WTC11 (cell line): ENCODE results near the gene ENAH. TPM values are rescaled to one million over a fixed set of nuclear protein-coding genes. Genes with fewer than 3 reads are reported as not detected.
A peak's percentile ranks its signal among the peaks of the same experiment; 100 is the strongest.

Experiments
- ATAC-seq: fragments of 200-7000 bp; cut with Tn5 transposase; 2 replicates; pipeline ENCODE4 v1.10.0; 2021; ENCODE audit warnings: mild to moderate bottlenecking, moderate library complexity
- CTCF ChIA-PET: fragments of 300-600 bp; sonication (Branson Sonifier 250); formaldehyde crosslinking; loops from one replicate; lab custom pipeline; 2021; ENCODE audit warnings: antibody characterized with exemption; lab: Charles Lee
- POLR2A ChIA-PET: fragments of 350-600 bp; sonication (Branson Sonifier 250); formaldehyde crosslinking; loops from one replicate; lab custom pipeline; 2021; ENCODE audit warnings: antibody characterized with exemption; lab: Charles Lee
- DNase-seq: peaks from one replicate; pipeline ENCODE4 v3.0.0; 2021; ENCODE audit warnings: low spot score
- H3K27ac Mint-ChIP-seq: 2 replicates; pipeline ENCODE4 v1.8.0; 2021; ENCODE audit warnings: mixed read lengths
- H3K27me3 Mint-ChIP-seq: 2 replicates; pipeline ENCODE4 v1.8.0; 2021; ENCODE audit warnings: low read depth, mild to moderate bottlenecking, moderate library complexity, mixed read lengths
- H3K36me3 Mint-ChIP-seq: 2 replicates; pipeline ENCODE4 v1.8.0; 2021; ENCODE audit warnings: mixed read lengths
- H3K4me1 Mint-ChIP-seq: 2 replicates; pipeline ENCODE4 v1.8.0; 2022; ENCODE audit warnings: mixed read lengths
- H3K4me3 Mint-ChIP-seq: 2 replicates; pipeline ENCODE4 v1.8.0; 2021; ENCODE audit warnings: mild to moderate bottlenecking, moderate library complexity, mixed read lengths
- H3K9me3 Mint-ChIP-seq: 2 replicates; pipeline ENCODE4 v1.8.0; 2021; ENCODE audit warnings: mixed read lengths
- AFF4 ChIP-seq: sonication (generic); formaldehyde crosslinking; IDR thresholded peaks from 2 replicates; pipeline ENCODE4 v1.8.1; 2023; ENCODE audit warnings: mild to moderate bottlenecking, missing genetic modification reagents, borderline replicate concordance
- ATF1 ChIP-seq: sonication (generic); formaldehyde crosslinking; IDR thresholded peaks from 2 replicates; pipeline ENCODE4 v1.8.1; 2023; ENCODE audit warnings: mild to moderate bottlenecking, moderate library complexity, missing genetic modification reagents
- ATF6 ChIP-seq: sonication (generic); formaldehyde crosslinking; IDR thresholded peaks from 2 replicates; pipeline ENCODE4 v1.8.1; 2023; ENCODE audit warnings: mild to moderate bottlenecking, missing genetic modification reagents
- E2F1 ChIP-seq: sonication (generic); formaldehyde crosslinking; IDR thresholded peaks from 2 replicates; pipeline ENCODE4 v1.8.0; 2022; ENCODE audit warnings: mild to moderate bottlenecking, missing genetic modification reagents
- ERG ChIP-seq: fragments of 250-450 bp; sonication (Bioruptor Pico); IDR thresholded peaks from 2 replicates; pipeline ENCODE4 v1.8.0; 2021; ENCODE audit warnings: mild to moderate bottlenecking
- FOXK1 ChIP-seq: sonication (generic); formaldehyde crosslinking; IDR thresholded peaks from 2 replicates; pipeline ENCODE4 v1.8.0; 2022; ENCODE audit warnings: mild to moderate bottlenecking, moderate library complexity, missing genetic modification reagents
- HMGA2 ChIP-seq: fragments of 250-450 bp; sonication (Bioruptor Pico); IDR thresholded peaks from 2 replicates; pipeline ENCODE4 v1.4.0; 2021; ENCODE audit warnings: mild to moderate bottlenecking, moderate library complexity
- IRF1 ChIP-seq: sonication (generic); formaldehyde crosslinking; IDR thresholded peaks from 2 replicates; pipeline ENCODE4 v1.8.0; 2023; ENCODE audit warnings: missing genetic modification reagents
- JUN ChIP-seq: sonication (generic); formaldehyde crosslinking; IDR thresholded peaks from 2 replicates; pipeline ENCODE4 v1.8.0; 2023; ENCODE audit warnings: mild to moderate bottlenecking, missing genetic modification reagents
- NFYB ChIP-seq: sonication (generic); formaldehyde crosslinking; conservative IDR thresholded peaks from 2 replicates; pipeline ENCODE4 v1.8.0; 2022; ENCODE audit warnings: low read depth, missing genetic modification reagents
- NR2C2 ChIP-seq: sonication (generic); formaldehyde crosslinking; IDR thresholded peaks from 2 replicates; pipeline ENCODE4 v1.8.0; 2022; ENCODE audit warnings: mild to moderate bottlenecking, missing genetic modification reagents
- NR3C1 ChIP-seq: sonication (generic); formaldehyde crosslinking; conservative IDR thresholded peaks from 2 replicates; pipeline ENCODE4 v1.8.1; 2023; ENCODE audit warnings: low read depth, mild to moderate bottlenecking, missing genetic modification reagents
- PRRX2 ChIP-seq: fragments of 250-450 bp; sonication (Bioruptor Pico); IDR thresholded peaks from 2 replicates; pipeline ENCODE4 v1.8.0; 2021; ENCODE audit warnings: mild to moderate bottlenecking
- RORB ChIP-seq: fragments of 250-450 bp; sonication (Bioruptor Pico); IDR thresholded peaks from 2 replicates; pipeline ENCODE4 v1.9.0; 2021; ENCODE audit warnings: mild to moderate bottlenecking
- SOX15 ChIP-seq: fragments of 250-450 bp; sonication (Bioruptor Pico); IDR thresholded peaks from 2 replicates; pipeline ENCODE4 v1.9.0; 2021; ENCODE audit warnings: mild to moderate bottlenecking
- STAT6 ChIP-seq: sonication (generic); formaldehyde crosslinking; conservative IDR thresholded peaks from 2 replicates; pipeline ENCODE4 v1.8.1; 2023; ENCODE audit warnings: mild to moderate bottlenecking, low read depth, missing genetic modification reagents, moderate library complexity
- USF2 ChIP-seq: sonication (generic); formaldehyde crosslinking; IDR thresholded peaks from 2 replicates; pipeline ENCODE4 v1.8.1; 2023; ENCODE audit warnings: mild to moderate bottlenecking, missing genetic modification reagents, moderate library complexity
- ZBTB21 ChIP-seq: sonication (generic); formaldehyde crosslinking; IDR thresholded peaks from 2 replicates; pipeline ENCODE4 v1.8.1; 2023; ENCODE audit warnings: mild to moderate bottlenecking, missing genetic modification reagents, borderline replicate concordance
- ZMAT4 ChIP-seq: fragments of 250-450 bp; sonication (Bioruptor Pico); IDR thresholded peaks from 2 replicates; pipeline ENCODE4 v1.9.0; 2021; ENCODE audit warnings: mild to moderate bottlenecking
- ZNF138 ChIP-seq: sonication (generic); formaldehyde crosslinking; conservative IDR thresholded peaks from 2 replicates; pipeline ENCODE4 v1.8.1; 2022; ENCODE audit warnings: mild to moderate bottlenecking, moderate library complexity, missing genetic modification reagents
- total RNA-seq: library from RNA; stranded (reverse); gene quantifications from 3 replicates; pipeline ENCODE4 v1.2.3, GENCODE V29; 2021

Gene ENAH
- total RNA-seq, 1 experiment from 2014 or later = 227 TPM

GRCh38 chr1:225578251-225578977 lies 74.5 kb downstream of the ENAH start:
- no peak for TF ChIP-seq FOXK1 (CRISPR knock-in tag)
- no peak for TF ChIP-seq NR3C1 (CRISPR knock-in tag)
- TF ChIP-seq JUN (CRISPR knock-in tag) = no peak
- TF ChIP-seq SOX15 (CRISPR knock-in tag) = no peak
- TF ChIP-seq ATF1 = no peak
- no peak for TF ChIP-seq AFF4
- no peak for TF ChIP-seq ZNF138
- TF ChIP-seq HMGA2 = no peak
- TF ChIP-seq IRF1 (CRISPR knock-in tag) = no peak
- no peak for TF ChIP-seq NR2C2 (CRISPR knock-in tag)
- no peak for TF ChIP-seq ATF6
- TF ChIP-seq ZMAT4 (CRISPR knock-in tag) = no peak
- no peak for TF ChIP-seq ZBTB21 (CRISPR knock-in tag)
- no peak for TF ChIP-seq E2F1
- no peak for TF ChIP-seq ERG (CRISPR knock-in tag)
- no peak for TF ChIP-seq RORB
- no peaks in the 10 kb centered on the region for H3K9me3 Mint-ChIP-seq
- DNase-seq (no peak), ATAC-seq (peak; percentile 19; the same call in 1 of the 2 replicates)
- ChIA-PET POLR2A (interaction anchor here (0.6 kb wide), 1 partner anchor 13 kb away, joined by 3 read pairs; no protein-coding TSS in a partner anchor), CTCF (no interaction called here)
- H3K4me3 Mint-ChIP-seq = no peak overlapping the region
- H3K36me3 Mint-ChIP-seq = peaks cover 3% of the 10 kb centered on the region; the same call in 1 of the 2 replicates
- H3K27me3 Mint-ChIP-seq = no peaks in the 10 kb centered on the region
- peaks cover 69% of the 10 kb centered on the region for H3K4me1 Mint-ChIP-seq
- H3K27ac Mint-ChIP-seq = peak overlapping the region; percentile 84

- H3K36me3 Mint-ChIP-seq = no peaks in the 10 kb centered on the region
- peaks cover 71% of the 10 kb centered on the region for H3K4me1 Mint-ChIP-seq
- no peak for DNase-seq
- ChIA-PET CTCF (interaction anchor here (0.6 to 1.2 kb wide), 5 partner anchors 64 to 195 kb away, joined by 3 to 5 read pairs (median 3); no protein-coding TSS in a partner anchor), POLR2A (interaction anchor here (0.6 kb wide), 1 partner anchor 16 kb away, joined by 3 read pairs; no protein-coding TSS in a partner anchor)
- peak overlapping the region; percentile 11; the same call in 1 of the 2 replicates for H3K4me3 Mint-ChIP-seq
- no peaks in the 10 kb centered on the region for H3K9me3 Mint-ChIP-seq
- peak overlapping the region; percentile 84 for H3K27ac Mint-ChIP-seq
- no peaks in the 10 kb centered on the region for H3K27me3 Mint-ChIP-seq
- no peak for ATAC-seq
- TF ChIP-seq STAT6 (CRISPR knock-in tag) (no peak), USF2 (CRISPR knock-in tag) (no peak), PRRX2 (CRISPR knock-in tag) (no peak), NFYB (CRISPR knock-in tag) (no peak), E2F1 (no peak)
These were observed 75.7 kb downstream of the ENAH start for GRCh38 chr1:225577241-225577640.
